ENCODE results near the gene TTC28. TPM values are rescaled to one million over a fixed set of nuclear protein-coding genes. Genes with fewer than 3 reads are reported as not detected.

Gene TTC28
- polyA plus RNA-seq, 3 donors from 2014 or later: 0.03 to 0.65 TPM; not detected in 1

DNA sequence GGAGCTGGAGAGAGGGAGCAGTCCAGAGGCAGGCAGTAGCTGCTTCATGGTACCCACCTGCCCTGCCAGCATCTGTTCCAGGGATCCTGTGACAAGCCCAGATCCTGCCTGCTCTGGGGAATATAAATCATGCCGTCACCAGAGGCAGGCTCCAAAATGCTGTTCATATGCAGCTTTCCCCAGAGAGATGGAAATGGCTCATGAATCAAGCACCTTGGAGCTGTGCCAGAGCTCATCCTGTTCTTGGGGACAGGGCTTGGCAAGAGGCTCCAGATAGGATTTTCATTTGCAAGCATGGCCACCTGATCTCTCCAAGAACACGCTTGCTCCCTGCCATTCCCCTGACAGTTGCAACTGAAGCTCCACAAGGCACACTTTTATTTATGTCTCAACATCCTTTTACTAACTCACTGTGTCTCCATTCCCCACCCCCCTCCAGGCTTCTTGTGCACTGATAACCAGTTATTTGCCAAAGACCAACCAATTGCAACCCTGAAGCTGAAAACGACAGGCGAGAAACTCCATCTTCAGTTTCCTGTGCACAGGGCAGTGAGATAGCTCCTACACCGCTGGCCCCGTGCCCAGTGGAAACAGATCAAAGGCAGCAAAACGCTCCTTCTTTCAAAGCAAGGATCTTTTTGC is 644.8 kb downstream of the TTC28 start:
- Mint-ChIP-seq H3K27ac (no peak overlapping the region), H3K9me3 (no peaks in the 10 kb centered on the region), H3K36me3 (no peaks in the 10 kb centered on the region), H3K4me3 (no peak overlapping the region), H3K4me1 (no peaks in the 10 kb centered on the region), H3K27me3 (ENCODE audit: low read depth in 3 of 3) (peaks cover 0 to 6% (median 5%) of the 10 kb centered on the region in 3 donors)
- no peak for DNase-seq

DNA sequence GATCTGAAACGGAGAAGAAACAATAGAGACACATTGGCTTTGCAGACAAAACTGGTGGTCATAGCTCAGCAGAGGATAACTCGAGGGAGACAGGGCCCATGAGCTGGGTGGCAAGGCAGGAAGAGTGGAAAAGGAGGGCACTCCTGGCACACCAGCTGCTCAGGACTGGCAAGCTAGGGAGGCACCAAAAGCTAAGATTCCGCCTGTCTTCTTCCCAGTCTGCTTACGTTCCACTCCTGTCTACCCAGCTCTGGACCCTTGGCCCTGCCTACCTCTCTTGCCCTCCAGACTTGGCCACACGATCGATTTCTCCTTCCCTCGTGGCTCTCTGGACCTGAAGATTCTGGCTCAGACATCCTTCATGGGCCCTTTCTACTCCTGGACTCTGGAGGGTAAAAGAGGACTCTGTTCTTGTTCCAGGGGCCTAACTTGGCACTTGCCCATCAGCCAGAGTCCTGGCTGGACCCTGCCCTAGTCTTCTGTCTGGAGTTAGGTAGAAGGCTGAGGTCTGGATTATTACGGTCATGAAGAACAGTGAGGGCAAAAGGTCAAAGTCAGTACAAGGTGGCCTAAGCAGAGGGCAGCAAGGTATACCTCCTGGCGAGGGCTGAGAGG is 645.4 kb downstream of the TTC28 start:
- Mint-ChIP-seq H3K4me3 (no peak overlapping the region), H3K4me1 (no peaks in the 10 kb centered on the region), H3K36me3 (no peaks in the 10 kb centered on the region), H3K9me3 (no peaks in the 10 kb centered on the region), H3K27me3 (ENCODE audit: low read depth in 3 of 3) (peaks cover 0 to 5% (median 2%) of the 10 kb centered on the region in 3 donors), H3K27ac (no peak overlapping the region)
- no peak for DNase-seq

DNA sequence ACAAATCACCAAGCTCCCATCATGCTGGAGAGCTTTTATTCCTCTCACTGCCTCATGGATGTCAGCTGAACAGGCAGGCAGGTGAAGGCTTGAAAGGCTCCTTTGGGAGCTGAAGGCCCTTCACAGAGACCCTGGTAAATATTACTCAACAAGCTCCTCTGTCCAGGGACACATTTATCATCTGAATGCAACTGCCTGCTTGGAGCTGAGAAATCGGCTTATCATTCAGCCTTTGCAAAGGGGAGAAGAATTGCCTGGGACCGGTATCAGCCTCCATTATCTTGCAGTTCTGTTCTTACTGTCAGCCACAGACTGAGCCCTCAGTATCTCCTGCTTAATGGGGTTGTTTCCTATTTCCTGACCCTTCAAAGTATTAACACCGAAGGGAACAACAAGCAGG is 646.8 kb downstream of the TTC28 start:
- H3K4me1 Mint-ChIP-seq: no peaks in the 10 kb centered on the region
- no peak for DNase-seq
- no peaks in the 10 kb centered on the region for H3K9me3 Mint-ChIP-seq
- H3K27ac Mint-ChIP-seq: no peak overlapping the region
- peaks cover 0 to 3% (median 2%) of the 10 kb centered on the region in 3 donors for H3K27me3 Mint-ChIP-seq (ENCODE audit: low read depth in 3 of 3)
- H3K4me3 Mint-ChIP-seq: no peak overlapping the region
- H3K36me3 Mint-ChIP-seq: no peaks in the 10 kb centered on the region

DNA sequence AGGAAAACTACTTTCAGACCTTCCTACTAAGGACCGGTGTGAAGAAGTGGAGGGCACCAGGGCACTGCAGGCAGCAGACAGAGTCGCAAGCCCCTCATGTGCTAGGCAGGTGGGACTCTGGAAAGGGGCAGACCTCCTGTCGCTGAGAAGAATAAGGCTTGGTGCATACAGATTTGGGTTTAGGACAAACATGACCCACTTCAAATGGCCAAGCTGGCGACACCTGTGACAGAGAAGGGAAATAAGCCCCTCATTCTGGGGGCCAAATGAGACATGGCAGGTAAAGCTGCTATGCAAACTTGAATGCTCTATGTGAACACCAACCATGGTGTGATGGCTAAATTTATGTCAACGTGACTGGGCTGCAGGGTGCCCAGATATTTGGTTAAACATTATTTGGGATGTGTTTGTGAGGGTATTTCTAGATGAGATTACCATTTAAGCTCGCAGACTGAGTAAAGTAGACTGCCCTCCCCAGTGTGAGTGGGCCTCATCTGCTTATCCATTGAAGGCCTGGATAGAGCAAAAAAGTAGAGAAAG is 648.2 kb downstream of the TTC28 start:
- H3K4me3 Mint-ChIP-seq: no peak overlapping the region
- H3K36me3 Mint-ChIP-seq: no peaks in the 10 kb centered on the region
- H3K9me3 Mint-ChIP-seq: no peaks in the 10 kb centered on the region
- H3K27me3 Mint-ChIP-seq (ENCODE audit: low read depth in 3 of 3): peaks cover 0 to 2% (median 0%) of the 10 kb centered on the region in 3 donors
- H3K4me1 Mint-ChIP-seq: no peaks in the 10 kb centered on the region
- DNase-seq: no peak
- no peak overlapping the region for H3K27ac Mint-ChIP-seq

DNA sequence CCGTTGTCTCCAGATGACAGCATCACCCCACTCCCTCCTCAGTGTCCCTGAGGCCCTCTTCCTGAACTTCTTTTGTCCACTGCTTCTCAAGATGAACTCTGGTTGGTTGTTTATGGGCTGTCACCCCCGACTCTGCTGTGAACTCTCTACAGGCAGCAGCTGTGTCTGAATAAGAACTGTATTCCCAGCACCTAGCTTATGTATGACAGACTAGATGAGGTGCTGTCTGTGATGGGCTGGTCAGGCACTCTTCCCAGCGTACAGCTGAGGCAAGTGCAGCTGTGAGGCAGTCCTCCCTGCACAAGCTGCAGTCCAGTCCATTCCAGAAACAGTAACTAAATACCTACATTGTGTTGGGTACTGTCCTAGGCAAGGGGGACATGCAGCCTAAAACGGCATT is 649.2 kb downstream of the TTC28 start:
- H3K27me3 Mint-ChIP-seq (ENCODE audit: low read depth in 3 of 3): no peaks in the 10 kb centered on the region
- H3K9me3 Mint-ChIP-seq: no peaks in the 10 kb centered on the region
- no peak for DNase-seq
- H3K27ac Mint-ChIP-seq: no peak overlapping the region
- no peak overlapping the region for H3K4me3 Mint-ChIP-seq
- H3K36me3 Mint-ChIP-seq: no peaks in the 10 kb centered on the region
- no peaks in the 10 kb centered on the region for H3K4me1 Mint-ChIP-seq

DNA sequence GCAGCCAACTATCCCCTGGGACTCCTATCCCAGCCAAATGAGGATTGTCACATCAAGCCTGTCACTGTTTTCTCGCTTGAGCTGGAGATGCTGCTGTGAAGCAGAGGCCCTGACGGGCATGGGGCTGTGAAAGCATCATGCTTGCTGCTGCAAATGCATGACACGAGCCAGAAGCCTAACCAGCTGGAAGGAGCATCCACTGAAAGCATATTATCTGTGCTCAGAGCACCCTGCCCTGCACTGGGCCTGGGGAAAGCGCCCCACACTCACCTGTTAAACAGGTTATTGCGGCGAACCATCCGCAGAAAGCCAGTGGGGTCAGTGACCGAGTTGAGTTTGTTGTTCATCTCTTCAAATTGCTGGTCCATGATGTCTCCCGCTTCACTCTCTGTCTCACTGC is 649.7 kb downstream of the TTC28 start:
- no peak overlapping the region for H3K27ac Mint-ChIP-seq
- H3K27me3 Mint-ChIP-seq (ENCODE audit: low read depth in 3 of 3): no peaks in the 10 kb centered on the region
- H3K4me1 Mint-ChIP-seq: no peaks in the 10 kb centered on the region
- H3K9me3 Mint-ChIP-seq: no peaks in the 10 kb centered on the region
- H3K4me3 Mint-ChIP-seq: no peak overlapping the region
- DNase-seq: no peak
- H3K36me3 Mint-ChIP-seq: no peaks in the 10 kb centered on the region

DNA sequence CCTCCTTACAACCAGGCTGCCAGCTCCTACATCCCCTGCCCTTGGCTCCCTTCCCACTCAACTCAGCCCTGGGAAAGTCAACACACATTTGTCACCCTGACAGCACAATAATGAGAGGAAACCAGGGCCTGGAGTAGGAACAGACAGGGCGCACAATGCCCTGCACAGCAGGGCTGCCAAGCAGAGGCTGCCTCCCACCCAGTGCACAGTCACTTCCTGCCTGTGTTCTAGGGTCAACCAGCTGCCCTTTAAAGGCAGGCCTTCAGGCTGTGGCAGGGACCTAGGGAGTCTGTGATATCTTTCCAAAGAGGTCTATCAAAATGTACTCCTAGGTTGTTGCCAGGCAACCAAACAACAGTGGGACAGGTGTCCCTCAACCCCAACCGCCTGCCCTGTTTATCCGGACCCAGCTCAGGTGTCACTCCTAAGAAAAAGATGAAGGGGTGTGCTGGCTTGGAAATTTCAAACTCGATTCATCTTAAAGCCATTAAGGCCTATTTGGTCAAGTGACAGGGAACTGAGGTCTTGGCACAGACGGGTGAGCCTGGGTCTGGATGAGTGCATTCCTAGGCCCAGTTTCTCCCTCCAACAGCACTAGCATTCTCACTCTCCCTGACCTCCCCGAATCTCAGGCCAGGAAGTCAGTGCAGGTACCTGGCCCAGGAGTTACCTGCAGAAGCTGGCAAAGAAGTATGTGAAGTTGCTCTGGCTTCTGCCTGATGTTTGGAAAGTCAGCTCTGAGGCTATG is 650.3 kb downstream of the TTC28 start:
- Mint-ChIP-seq H3K27me3 (ENCODE audit: low read depth in 3 of 3) (peaks cover 0 to 2% (median 0%) of the 10 kb centered on the region in 3 donors), H3K4me3 (no peak overlapping the region), H3K27ac (no peak overlapping the region), H3K36me3 (no peaks in the 10 kb centered on the region), H3K4me1 (no peaks in the 10 kb centered on the region), H3K9me3 (no peaks in the 10 kb centered on the region)
- no peak for DNase-seq

DNA sequence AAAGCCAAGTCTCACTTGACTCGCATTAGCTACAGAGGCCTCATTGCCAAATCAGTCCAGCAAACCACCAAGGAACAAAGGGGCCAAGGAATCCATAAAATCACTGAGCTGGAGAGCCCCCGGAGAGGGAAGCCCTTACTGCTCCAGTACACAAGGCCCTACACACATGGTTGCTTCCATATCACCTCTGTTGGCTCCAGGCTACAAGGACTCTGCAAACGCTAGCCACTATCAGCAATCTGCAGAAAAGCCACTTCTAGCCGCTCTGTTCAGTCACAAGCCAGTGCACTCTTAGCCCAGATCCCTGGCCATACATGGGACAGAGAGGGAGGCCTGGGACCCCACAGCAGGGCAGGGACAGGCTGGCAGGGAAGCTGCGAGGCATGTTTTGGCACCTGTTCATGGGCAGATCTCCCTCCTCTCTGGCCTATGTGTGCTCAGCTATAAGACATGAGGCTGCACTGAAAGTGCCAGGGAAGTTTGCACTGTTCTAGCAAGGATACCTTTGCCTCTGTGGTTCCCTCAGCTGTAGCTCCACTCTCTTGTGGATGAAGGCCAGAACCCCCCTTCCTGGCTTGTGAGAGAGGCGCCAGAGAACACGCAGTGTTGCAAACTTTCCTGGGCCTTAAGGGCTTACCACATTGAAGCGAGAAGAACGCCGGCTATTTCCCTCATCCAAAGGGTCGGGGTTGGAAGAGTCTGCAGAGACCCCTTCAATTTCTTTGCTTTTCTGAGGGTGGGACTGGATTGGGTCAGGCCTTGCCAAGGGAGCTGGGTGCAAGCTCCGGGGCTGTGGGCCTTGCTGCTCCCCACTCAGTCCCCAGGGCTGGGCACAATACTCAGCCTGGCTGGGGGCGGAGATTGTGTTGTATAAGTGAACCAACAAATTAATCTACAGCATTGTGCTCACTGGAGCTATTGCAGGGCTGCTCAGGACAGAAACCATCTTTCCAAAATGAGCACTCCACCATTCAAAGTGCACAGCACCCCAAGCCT is 651.9 kb downstream of the TTC28 start:
- Mint-ChIP-seq H3K27ac (no peak overlapping the region), H3K4me1 (no peaks in the 10 kb centered on the region), H3K36me3 (no peaks in the 10 kb centered on the region), H3K27me3 (ENCODE audit: low read depth in 3 of 3) (peaks cover 0 to 2% (median 0%) of the 10 kb centered on the region in 3 donors), H3K4me3 (no peak overlapping the region), H3K9me3 (no peaks in the 10 kb centered on the region)
- no peak for DNase-seq

DNA sequence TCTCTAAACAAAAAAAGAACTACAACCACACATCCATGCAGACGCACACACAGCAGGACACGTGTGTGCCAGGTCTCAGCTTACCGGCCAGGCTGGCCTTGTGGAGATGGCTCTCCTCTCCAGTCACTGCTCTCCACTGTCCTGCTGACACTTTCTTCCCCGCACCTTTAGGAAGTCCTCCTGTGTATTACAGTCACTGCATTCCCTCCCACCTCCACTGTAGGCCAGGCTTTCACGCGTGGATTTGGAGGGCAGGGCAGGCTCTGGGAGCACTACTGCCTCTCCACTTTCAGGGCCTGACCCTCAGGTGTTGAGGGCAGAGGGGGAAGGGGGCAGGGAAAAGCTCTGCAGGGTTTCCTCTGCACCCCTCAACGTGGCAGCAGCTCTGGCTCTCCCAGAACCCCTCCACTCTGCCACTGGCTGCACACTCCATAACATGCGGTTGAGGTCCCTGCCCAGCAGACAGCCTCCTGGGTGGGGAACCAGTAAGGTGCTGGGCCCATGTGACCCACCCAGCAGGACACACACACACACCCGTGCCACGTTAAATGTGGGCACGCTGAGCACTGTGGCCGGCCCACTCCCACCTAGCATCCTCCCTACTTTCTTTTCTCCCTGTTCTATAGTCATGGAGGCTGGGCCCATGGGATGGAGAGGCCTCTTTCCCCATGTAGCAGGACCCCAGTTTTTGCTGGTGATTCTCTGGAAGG is 653.6 kb downstream of the TTC28 start:
- Mint-ChIP-seq H3K4me3 (no peak overlapping the region), H3K36me3 (no peaks in the 10 kb centered on the region), H3K4me1 (no peaks in the 10 kb centered on the region), H3K27ac (no peak overlapping the region), H3K9me3 (no peaks in the 10 kb centered on the region), H3K27me3 (ENCODE audit: low read depth in 3 of 3) (peaks cover 0 to 2% (median 0%) of the 10 kb centered on the region in 3 donors)
- no peak for DNase-seq

DNA sequence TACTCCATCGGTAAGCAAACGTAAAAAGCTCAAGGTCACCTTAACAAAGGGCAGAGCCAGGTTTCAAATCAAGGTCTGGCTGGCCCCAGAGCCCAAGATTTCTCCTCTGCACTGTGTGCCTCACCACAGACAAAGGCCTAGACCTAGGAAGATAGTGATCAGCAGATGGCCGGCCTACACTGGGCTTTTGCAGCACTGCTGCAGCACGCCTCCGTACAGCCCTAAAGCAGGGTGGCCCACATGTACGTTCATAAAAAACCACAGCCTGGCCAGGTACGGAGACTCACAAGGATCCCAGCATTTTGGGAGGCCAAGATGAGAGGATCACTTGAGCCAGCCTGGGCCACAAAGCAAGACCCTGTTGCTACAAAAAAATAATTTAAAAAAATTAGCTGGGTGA is 654.3 kb downstream of the TTC28 start:
- no peak for DNase-seq
- H3K4me3 Mint-ChIP-seq: no peak overlapping the region
- peaks cover 0 to 2% (median 0%) of the 10 kb centered on the region in 3 donors for H3K27me3 Mint-ChIP-seq (ENCODE audit: low read depth in 3 of 3)
- H3K4me1 Mint-ChIP-seq: no peaks in the 10 kb centered on the region
- no peak overlapping the region for H3K27ac Mint-ChIP-seq
- H3K9me3 Mint-ChIP-seq: no peaks in the 10 kb centered on the region
- H3K36me3 Mint-ChIP-seq: no peaks in the 10 kb centered on the region

DNA sequence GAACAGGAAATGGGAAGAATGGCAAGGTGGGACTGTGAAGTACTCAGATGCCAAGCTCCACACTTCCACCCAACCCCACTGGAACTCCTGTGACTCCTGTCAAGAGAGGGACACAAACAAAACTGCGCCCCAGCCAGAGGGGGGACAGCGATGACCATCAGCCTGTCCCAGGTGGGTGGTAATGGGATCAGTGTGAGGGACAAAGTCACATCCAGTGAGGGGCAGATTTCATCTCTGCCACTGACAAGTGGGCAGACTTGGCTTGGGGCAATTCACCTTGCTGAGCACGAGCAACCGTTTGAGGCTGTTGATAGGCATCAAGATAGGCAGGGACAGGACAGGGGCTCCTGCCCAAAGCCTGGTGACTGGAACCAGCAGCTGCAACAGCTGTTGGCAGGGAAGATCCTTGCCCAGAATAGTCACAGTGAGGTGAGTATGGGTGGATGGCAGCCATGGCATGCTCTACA is 655.2 kb downstream of the TTC28 start:
- no peak for DNase-seq
- no peak overlapping the region for H3K27ac Mint-ChIP-seq
- H3K4me1 Mint-ChIP-seq: peaks cover 0 to 2% of the 10 kb centered on the region in 2 donors
- no peaks in the 10 kb centered on the region for H3K9me3 Mint-ChIP-seq
- H3K27me3 Mint-ChIP-seq (ENCODE audit: low read depth in 3 of 3): peaks cover 0 to 2% (median 2%) of the 10 kb centered on the region in 3 donors
- no peak overlapping the region for H3K4me3 Mint-ChIP-seq
- no peaks in the 10 kb centered on the region for H3K36me3 Mint-ChIP-seq

DNA sequence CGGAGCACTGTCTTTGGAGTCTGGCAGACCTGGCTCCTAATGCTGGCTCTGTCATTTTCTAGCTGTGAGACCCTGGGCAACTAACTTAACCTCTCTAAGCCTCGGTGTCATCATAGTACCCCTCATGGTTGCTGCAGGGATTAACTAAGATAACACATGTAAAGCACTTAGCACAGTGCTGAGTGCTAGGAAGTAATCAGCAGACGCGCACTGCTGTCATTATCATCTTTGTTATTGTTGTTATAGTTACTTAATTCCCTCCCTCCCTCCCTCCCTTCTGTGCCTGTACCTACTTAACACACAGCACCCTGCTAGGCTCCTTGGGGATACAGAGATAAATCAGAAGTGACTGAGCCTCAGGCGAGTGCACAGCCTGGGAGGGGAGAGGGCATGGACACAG is 655.9 kb downstream of the TTC28 start:
- H3K36me3 Mint-ChIP-seq: no peaks in the 10 kb centered on the region
- no peak overlapping the region for H3K27ac Mint-ChIP-seq
- H3K4me3 Mint-ChIP-seq: no peak overlapping the region
- DNase-seq: no peak
- no peaks in the 10 kb centered on the region for H3K9me3 Mint-ChIP-seq
- H3K27me3 Mint-ChIP-seq (ENCODE audit: low read depth in 3 of 3): peaks cover 0 to 2% (median 2%) of the 10 kb centered on the region in 3 donors
- H3K4me1 Mint-ChIP-seq: peaks cover 0 to 2% of the 10 kb centered on the region in 2 donors

DNA sequence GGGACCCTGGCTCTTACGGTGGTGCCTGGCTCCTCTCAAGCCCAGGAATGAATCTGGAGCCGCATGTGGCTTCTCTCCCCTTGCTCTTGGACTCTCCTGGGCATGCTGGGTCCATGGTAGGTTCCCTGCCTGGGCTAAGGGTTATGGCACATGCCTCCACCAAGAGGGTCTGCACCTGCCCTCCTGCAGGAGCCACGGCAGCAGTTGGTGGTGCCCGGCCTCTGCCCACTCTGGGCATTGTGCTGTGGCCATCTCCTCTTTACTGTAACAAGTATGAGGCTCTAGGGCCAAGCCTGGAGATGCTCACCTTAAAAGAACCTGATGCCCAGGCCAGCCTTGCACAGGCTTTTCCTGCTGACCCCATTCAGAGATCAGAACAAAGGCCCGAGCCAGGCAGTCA is 656.6 kb downstream of the TTC28 start:
- no peak overlapping the region for H3K4me3 Mint-ChIP-seq
- H3K27ac Mint-ChIP-seq: no peak overlapping the region
- H3K9me3 Mint-ChIP-seq: no peaks in the 10 kb centered on the region
- no peak for DNase-seq
- H3K4me1 Mint-ChIP-seq: peaks cover 0 to 2% of the 10 kb centered on the region in 2 donors
- no peaks in the 10 kb centered on the region for H3K36me3 Mint-ChIP-seq
- peaks cover 0 to 2% (median 2%) of the 10 kb centered on the region in 3 donors for H3K27me3 Mint-ChIP-seq (ENCODE audit: low read depth in 3 of 3)
